OCI-LY3 (cell line): ENCODE data around the gene TMEM106C.

Source experiments
- EZH2phosphoT487 ChIP-seq: fragments of 200-600 bp; shearing (Covaris generic); IDR thresholded peaks from 2 replicates; pipeline ENCODE4 v1.6.1; 2018; ENCODE audit warnings: antibody characterized with exemption, mixed run types, low read depth
- TF ChIP-seq, protein P1 (sequence below): fragments of 200-600, 300-600 bp; sonication (generic); IDR thresholded peaks from 2 replicates; pipeline ENCODE4 v1.5.1; 2014; ENCODE audit warnings: antibody characterized with exemption, low read length, low read depth

DNA sequence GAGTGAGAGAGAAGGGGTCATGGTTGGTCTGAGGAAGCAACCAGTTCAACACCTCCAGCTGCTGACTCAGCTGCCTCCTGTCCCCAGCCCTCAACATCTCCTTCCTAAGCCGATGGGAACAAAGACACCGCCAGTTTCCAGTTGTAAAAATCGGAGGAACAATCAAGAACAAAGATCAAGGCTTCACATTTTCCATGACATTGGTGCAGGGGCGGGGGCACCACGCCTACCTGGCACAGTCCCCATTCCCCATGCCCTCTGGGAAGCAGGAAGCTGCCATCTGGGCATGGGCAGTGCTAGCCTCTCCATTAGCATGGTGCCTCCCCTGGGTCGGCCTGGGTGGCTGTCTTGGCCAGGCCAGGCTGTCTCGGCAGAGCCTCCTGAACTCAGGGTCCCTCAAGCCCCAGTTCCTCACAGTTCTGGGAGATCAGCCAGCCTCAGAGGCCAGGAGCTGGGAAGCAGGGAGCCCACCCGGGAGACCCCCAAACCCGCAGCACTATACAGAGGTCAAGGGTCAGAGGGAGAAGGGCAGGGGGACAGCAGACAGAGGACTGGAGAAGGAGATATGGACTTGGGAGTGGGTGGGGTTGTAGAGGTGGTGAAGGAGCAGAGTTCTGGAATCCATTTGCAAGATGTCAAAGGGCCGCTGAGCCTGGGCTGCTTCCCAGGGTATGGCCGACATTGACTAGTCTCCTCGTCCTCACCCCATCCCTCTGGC, 19.6 kb upstream of the TMEM106C start:
- TF ChIP-seq, protein P1, sequence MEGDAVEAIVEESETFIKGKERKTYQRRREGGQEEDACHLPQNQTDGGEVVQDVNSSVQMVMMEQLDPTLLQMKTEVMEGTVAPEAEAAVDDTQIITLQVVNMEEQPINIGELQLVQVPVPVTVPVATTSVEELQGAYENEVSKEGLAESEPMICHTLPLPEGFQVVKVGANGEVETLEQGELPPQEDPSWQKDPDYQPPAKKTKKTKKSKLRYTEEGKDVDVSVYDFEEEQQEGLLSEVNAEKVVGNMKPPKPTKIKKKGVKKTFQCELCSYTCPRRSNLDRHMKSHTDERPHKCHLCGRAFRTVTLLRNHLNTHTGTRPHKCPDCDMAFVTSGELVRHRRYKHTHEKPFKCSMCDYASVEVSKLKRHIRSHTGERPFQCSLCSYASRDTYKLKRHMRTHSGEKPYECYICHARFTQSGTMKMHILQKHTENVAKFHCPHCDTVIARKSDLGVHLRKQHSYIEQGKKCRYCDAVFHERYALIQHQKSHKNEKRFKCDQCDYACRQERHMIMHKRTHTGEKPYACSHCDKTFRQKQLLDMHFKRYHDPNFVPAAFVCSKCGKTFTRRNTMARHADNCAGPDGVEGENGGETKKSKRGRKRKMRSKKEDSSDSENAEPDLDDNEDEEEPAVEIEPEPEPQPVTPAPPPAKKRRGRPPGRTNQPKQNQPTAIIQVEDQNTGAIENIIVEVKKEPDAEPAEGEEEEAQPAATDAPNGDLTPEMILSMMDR: no peak
- TF ChIP-seq EZH2phosphoT487: no peak
